BE2C (cell line): ENCODE data around the gene CHPF.

Source experiments
- DNase-seq: peaks from one replicate; pipeline ENCODE4 v3.0.0-alpha.2; 2020
- H3K27me3 ChIP-seq: fragments of 250-450 bp; sonication (Bioruptor Pico); 2 replicates; pipeline ENCODE4 v1.5.1; 2020; ENCODE audit warnings: mild to moderate bottlenecking
- H3K36me3 ChIP-seq: fragments of 250-450 bp; sonication (Bioruptor Pico); 2 replicates; pipeline ENCODE4 v1.5.1; 2020; ENCODE audit warnings: mild to moderate bottlenecking
- H3K4me1 ChIP-seq: fragments of 250-450 bp; sonication (Bioruptor Pico); 2 replicates; pipeline ENCODE4 v1.5.1; 2020
- H3K4me3 ChIP-seq: 2 replicates; pipeline ENCODE4 v1.5.1; 2011; ENCODE audit warnings: low read depth, low read length
- H3K9me3 ChIP-seq: fragments of 250-450 bp; sonication (Bioruptor Pico); 2 replicates; pipeline ENCODE4 v1.5.1; 2020
- CTCF ChIP-seq: IDR thresholded peaks from 2 replicates; pipeline ENCODE4 v1.5.1; 2012; ENCODE audit warnings: mild to moderate bottlenecking, low read depth, low read length

CHPF gene

GRCh38 chr2:219542931-219543595 is 546 bp downstream of the CHPF start:
- no peak for TF ChIP-seq CTCF
- H3K27me3 ChIP-seq, result no peaks in the 10 kb centered on the region
- no peak for DNase-seq
- H3K36me3 ChIP-seq, result peaks cover 26% of the 10 kb centered on the region
- H3K4me1 ChIP-seq, result no peaks in the 10 kb centered on the region; the same call in 1 of the 2 replicates
- H3K9me3 ChIP-seq, result no peaks in the 10 kb centered on the region
- peak overlapping the region; percentile 90 for H3K4me3 ChIP-seq

GRCh38 chr2:219541611-219542180 is 1.9 kb downstream of the CHPF start:
- peak overlapping the region; percentile 90 for H3K4me3 ChIP-seq
- TF ChIP-seq CTCF, result peak; percentile 94
- H3K27me3 ChIP-seq, result no peaks in the 10 kb centered on the region
- H3K4me1 ChIP-seq, result no peaks in the 10 kb centered on the region; the same call in 1 of the 2 replicates
- peaks cover 26% of the 10 kb centered on the region for H3K36me3 ChIP-seq
- no peaks in the 10 kb centered on the region for H3K9me3 ChIP-seq
- peak; percentile 86 for DNase-seq

- Histone ChIP-seq H3K9me3 (no peaks in the 10 kb centered on the region), H3K36me3 (peaks cover 26% of the 10 kb centered on the region), H3K4me1 (no peaks in the 10 kb centered on the region; the same call in none of the 2 replicates), H3K27me3 (no peaks in the 10 kb centered on the region), H3K4me3 (no peak overlapping the region)
- TF ChIP-seq CTCF, result no peak
- DNase-seq, result no peak
Measured at GRCh38 chr2:219540784-219541504, 2.7 kb downstream of the CHPF start.

- Histone ChIP-seq H3K4me3 (no peak overlapping the region), H3K9me3 (no peaks in the 10 kb centered on the region), H3K36me3 (peaks cover 26% of the 10 kb centered on the region), H3K27me3 (no peaks in the 10 kb centered on the region), H3K4me1 (no peaks in the 10 kb centered on the region; the same call in none of the 2 replicates)
- no peak for DNase-seq
- no peak for TF ChIP-seq CTCF
Measured at GRCh38 chr2:219539926-219540678, 3.5 kb downstream of the CHPF start.

- Histone ChIP-seq H3K9me3 (no peaks in the 10 kb centered on the region), H3K4me1 (no peaks in the 10 kb centered on the region; the same call in none of the 2 replicates), H3K27me3 (no peaks in the 10 kb centered on the region), H3K4me3 (no peak overlapping the region), H3K36me3 (peaks cover 26% of the 10 kb centered on the region)
- no peak for TF ChIP-seq CTCF
- DNase-seq, result no peak
Measured at GRCh38 chr2:219538956-219539788, 4.4 kb downstream of the CHPF start.
